HCT116 (cell line): Measurements from ENCODE around the gene FHOD3.

Source experiments
- CEBPB ChIP-seq: IDR thresholded peaks from 2 replicates; pipeline ENCODE4 v1.6.1; 2012; ENCODE audit warnings: low read depth
- EZH2phosphoT487 ChIP-seq: fragments of 200-600 bp; IDR thresholded peaks from 2 replicates; pipeline ENCODE4 v1.6.1; 2018; ENCODE audit warnings: antibody characterized with exemption, borderline replicate concordance
- JUND ChIP-seq: IDR thresholded peaks from 2 replicates; pipeline ENCODE4 v1.6.1; 2012
- POLR2AphosphoS5 ChIP-seq: IDR thresholded peaks from 2 replicates; pipeline ENCODE4 v1.6.1; 2011; ENCODE audit warnings: mild to moderate bottlenecking, low read depth, low read length, moderate library complexity
- SRF ChIP-seq: IDR thresholded peaks from 2 replicates; pipeline ENCODE4 v1.6.1; 2012; ENCODE audit warnings: low read depth
- YY1 ChIP-seq: IDR thresholded peaks from 2 replicates; pipeline ENCODE4 v1.6.1; 2011; ENCODE audit warnings: low read length, low read depth, moderate library complexity, mild to moderate bottlenecking; ENCODE audit not compliant: insufficient replicate concordance; ENCODE audit errors: extremely low read depth
- TF ChIP-seq, protein P1 (sequence below), 3 experiments: fragments of 200-600 bp in 1 of 3; sonication (generic) in 1 of 3; IDR thresholded peaks in 2 of 3; conservative IDR thresholded peaks in 1 of 3; 2 replicates each; pipeline ENCODE4 v1.5.1; 2012 to 2017; ENCODE audit warnings: low read depth in 2 of 3, low read length in 2 of 3, antibody characterized with exemption in 1 of 3, borderline replicate concordance in 1 of 3, control low read depth in 1 of 3, mild to moderate bottlenecking in 1 of 3, mixed read lengths in 1 of 3, mixed run types in 1 of 3, moderate library complexity in 1 of 3; ENCODE audit not compliant: insufficient read depth in 1 of 3
- TF ChIP-seq, protein P2 (sequence below): IDR thresholded peaks from 2 replicates; pipeline ENCODE4 v1.6.1; 2012
- TF ChIP-seq, protein P3 (sequence below): IDR thresholded peaks from 2 replicates; pipeline ENCODE4 v1.6.1; 2011; ENCODE audit warnings: mild to moderate bottlenecking, low read length, moderate library complexity; ENCODE audit not compliant: insufficient replicate concordance; ENCODE audit errors: extremely low read depth
- TF ChIP-seq, protein P4 (sequence below): IDR thresholded peaks from 2 replicates; pipeline ENCODE4 v1.6.1; 2012

DNA sequence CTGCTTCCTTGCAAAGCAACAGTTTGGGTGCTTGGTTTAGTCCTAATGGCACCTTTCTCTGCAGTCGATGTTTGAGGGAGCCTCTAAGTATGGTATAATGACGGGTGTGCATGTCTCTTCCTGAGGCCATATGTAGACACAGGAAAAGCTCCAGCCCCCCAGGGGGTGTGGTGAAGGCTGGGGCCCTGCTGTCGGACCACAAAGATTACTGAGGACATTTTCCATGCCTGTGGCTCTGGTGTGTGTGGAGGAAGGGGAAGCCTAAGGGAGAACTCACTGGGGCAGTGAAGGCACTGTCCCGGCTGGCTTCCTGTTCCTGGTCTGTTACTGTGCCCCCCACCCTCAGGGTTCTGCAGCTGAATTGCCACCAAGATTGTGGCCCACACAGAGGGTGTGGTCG lies 187.1 kb downstream of the FHOD3 start:
- TF ChIP-seq, protein P1, sequence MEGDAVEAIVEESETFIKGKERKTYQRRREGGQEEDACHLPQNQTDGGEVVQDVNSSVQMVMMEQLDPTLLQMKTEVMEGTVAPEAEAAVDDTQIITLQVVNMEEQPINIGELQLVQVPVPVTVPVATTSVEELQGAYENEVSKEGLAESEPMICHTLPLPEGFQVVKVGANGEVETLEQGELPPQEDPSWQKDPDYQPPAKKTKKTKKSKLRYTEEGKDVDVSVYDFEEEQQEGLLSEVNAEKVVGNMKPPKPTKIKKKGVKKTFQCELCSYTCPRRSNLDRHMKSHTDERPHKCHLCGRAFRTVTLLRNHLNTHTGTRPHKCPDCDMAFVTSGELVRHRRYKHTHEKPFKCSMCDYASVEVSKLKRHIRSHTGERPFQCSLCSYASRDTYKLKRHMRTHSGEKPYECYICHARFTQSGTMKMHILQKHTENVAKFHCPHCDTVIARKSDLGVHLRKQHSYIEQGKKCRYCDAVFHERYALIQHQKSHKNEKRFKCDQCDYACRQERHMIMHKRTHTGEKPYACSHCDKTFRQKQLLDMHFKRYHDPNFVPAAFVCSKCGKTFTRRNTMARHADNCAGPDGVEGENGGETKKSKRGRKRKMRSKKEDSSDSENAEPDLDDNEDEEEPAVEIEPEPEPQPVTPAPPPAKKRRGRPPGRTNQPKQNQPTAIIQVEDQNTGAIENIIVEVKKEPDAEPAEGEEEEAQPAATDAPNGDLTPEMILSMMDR (IDR thresholded peaks at IDR 0.05 in 2 of 3, conservative IDR thresholded peaks at IDR 0.05 in 1 of 3; ENCODE audit: borderline replicate concordance in 1 of 3, insufficient read depth in 1 of 3, low read depth in 2 of 3, low read length in 2 of 3): no peak
- TF ChIP-seq, protein P2, sequence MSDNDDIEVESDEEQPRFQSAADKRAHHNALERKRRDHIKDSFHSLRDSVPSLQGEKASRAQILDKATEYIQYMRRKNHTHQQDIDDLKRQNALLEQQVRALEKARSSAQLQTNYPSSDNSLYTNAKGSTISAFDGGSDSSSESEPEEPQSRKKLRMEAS: no peak
- no peak for TF ChIP-seq EZH2phosphoT487
- no peak for TF ChIP-seq JUND
- TF ChIP-seq, protein P3, sequence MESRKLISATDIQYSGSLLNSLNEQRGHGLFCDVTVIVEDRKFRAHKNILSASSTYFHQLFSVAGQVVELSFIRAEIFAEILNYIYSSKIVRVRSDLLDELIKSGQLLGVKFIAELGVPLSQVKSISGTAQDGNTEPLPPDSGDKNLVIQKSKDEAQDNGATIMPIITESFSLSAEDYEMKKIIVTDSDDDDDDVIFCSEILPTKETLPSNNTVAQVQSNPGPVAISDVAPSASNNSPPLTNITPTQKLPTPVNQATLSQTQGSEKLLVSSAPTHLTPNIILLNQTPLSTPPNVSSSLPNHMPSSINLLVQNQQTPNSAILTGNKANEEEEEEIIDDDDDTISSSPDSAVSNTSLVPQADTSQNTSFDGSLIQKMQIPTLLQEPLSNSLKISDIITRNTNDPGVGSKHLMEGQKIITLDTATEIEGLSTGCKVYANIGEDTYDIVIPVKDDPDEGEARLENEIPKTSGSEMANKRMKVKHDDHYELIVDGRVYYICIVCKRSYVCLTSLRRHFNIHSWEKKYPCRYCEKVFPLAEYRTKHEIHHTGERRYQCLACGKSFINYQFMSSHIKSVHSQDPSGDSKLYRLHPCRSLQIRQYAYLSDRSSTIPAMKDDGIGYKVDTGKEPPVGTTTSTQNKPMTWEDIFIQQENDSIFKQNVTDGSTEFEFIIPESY: no peak
- TF ChIP-seq SRF: no peak
- TF ChIP-seq, protein P4, sequence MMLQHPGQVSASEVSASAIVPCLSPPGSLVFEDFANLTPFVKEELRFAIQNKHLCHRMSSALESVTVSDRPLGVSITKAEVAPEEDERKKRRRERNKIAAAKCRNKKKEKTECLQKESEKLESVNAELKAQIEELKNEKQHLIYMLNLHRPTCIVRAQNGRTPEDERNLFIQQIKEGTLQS: no peak
- TF ChIP-seq CEBPB: no peak
- no peak for TF ChIP-seq POLR2AphosphoS5
- TF ChIP-seq YY1: no peak
